H1 (cell line): ENCODE measurements around the gene C2CD2L. TPM values are rescaled to one million over a fixed set of nuclear protein-coding genes. Genes with fewer than 3 reads are reported as not detected.

Source experiments
- CTCF ChIA-PET: fragments of 300-600 bp; sonication (Branson Sonifier 250); formaldehyde crosslinking; loops from one replicate; lab custom pipeline; 2021; ENCODE audit not compliant: partially characterized antibody; lab: Charles Lee
- POLR2A ChIA-PET: fragments of 300-600 bp; sonication (Branson Sonifier 250); formaldehyde crosslinking; loops from one replicate; lab custom pipeline; 2021; ENCODE audit warnings: inconsistent platforms; ENCODE audit not compliant: partially characterized antibody; lab: Charles Lee
- DNase-seq, 2 experiments: peaks; one replicate each; pipeline versions ENCODE4 v3.0.0 to v3.0.0-alpha.2; 2010 to 2022; ENCODE audit warnings: low spot score in 2 of 2, low read depth in 1 of 2, mixed read lengths in 1 of 2
- FAIRE-seq: peaks from 2 replicates; lab custom pipeline; 2011; peaks lifted over from hg19 to GRCh38; lab: Jason Lieb, UNC
- H2AFZ ChIP-seq: 2 replicates; pipeline ENCODE4 v1.8.1; 2012; ENCODE audit warnings: low read length, inconsistent platforms
- H2AK5ac ChIP-seq: 2 replicates; pipeline ENCODE4 v1.6.1; 2013; ENCODE audit warnings: low read depth, low read length
- H2BK120ac ChIP-seq: replicated peaks from 2 replicates; pipeline ENCODE3; 2013; ENCODE audit warnings: low read depth, low read length, inconsistent platforms
- H2BK12ac ChIP-seq: 2 replicates; pipeline ENCODE4 v1.6.1; 2013; ENCODE audit warnings: low read depth, low read length
- H2BK15ac ChIP-seq: 2 replicates; pipeline ENCODE4 v1.6.1; 2013; ENCODE audit warnings: low read length
- H2BK20ac ChIP-seq: 2 replicates; pipeline ENCODE4 v1.6.1; 2013; ENCODE audit warnings: low read length
- H2BK5ac ChIP-seq: 2 replicates; pipeline ENCODE4 v1.6.1; 2013; ENCODE audit warnings: low read depth, low read length
- H3K14ac ChIP-seq: 2 replicates; pipeline ENCODE4 v1.6.1; 2013; ENCODE audit warnings: inconsistent platforms; ENCODE audit not compliant: insufficient read length
- H3K18ac ChIP-seq: 2 replicates; pipeline ENCODE4 v1.6.1; 2013; ENCODE audit warnings: low read length; ENCODE audit errors: extremely low read depth
- H3K23ac ChIP-seq: 2 replicates; pipeline ENCODE4 v1.6.1; 2013; ENCODE audit warnings: inconsistent platforms; ENCODE audit not compliant: insufficient read length
- H3K23me2 ChIP-seq: 2 replicates; pipeline ENCODE4 v1.6.1; 2013; ENCODE audit warnings: low read depth, low read length
- H3K27ac ChIP-seq: 2 replicates; pipeline ENCODE4 v1.6.1; 2011; ENCODE audit warnings: low read depth, low read length, inconsistent platforms
- H3K27me3 ChIP-seq, 4 experiments: replicated peaks in 1 of 4; 1 replicate in 1 of 4; 2 replicates in 3 of 4; pipeline versions ENCODE4 v1.6.1 to v1.8.1; 2011 to 2013; ENCODE audit warnings: low read length in 3 of 4, mild to moderate bottlenecking in 3 of 4, inconsistent platforms in 2 of 4, mixed read lengths in 2 of 4, moderate library complexity in 1 of 4; ENCODE audit not compliant: control insufficient read depth in 3 of 4, insufficient read depth in 3 of 4; ENCODE audit errors: extremely low read depth in 1 of 4
- H3K36me3 ChIP-seq, 4 experiments: 2 replicates each; pipeline versions ENCODE4 v1.6.1 to v1.8.1; 2011 to 2013; ENCODE audit warnings: mild to moderate bottlenecking in 4 of 4, low read length in 3 of 4, moderate library complexity in 2 of 4, control low read depth in 1 of 4, inconsistent platforms in 1 of 4; ENCODE audit not compliant: insufficient read depth in 4 of 4, control insufficient read depth in 2 of 4
- H3K4ac ChIP-seq: replicated peaks from 2 replicates; pipeline ENCODE3; 2013; ENCODE audit warnings: low read length, low read depth, mixed read lengths, inconsistent platforms; ENCODE audit not compliant: insufficient read length
- H3K4me1 ChIP-seq, 4 experiments: replicated peaks in 1 of 4; 1 replicate in 1 of 4; 2 replicates in 3 of 4; pipeline versions ENCODE4 v1.6.1 to v1.8.1; 2011 to 2013; ENCODE audit warnings: low read length in 3 of 4, inconsistent platforms in 2 of 4, mixed read lengths in 1 of 4; ENCODE audit not compliant: insufficient read depth in 4 of 4, control insufficient read depth in 3 of 4
- H3K4me2 ChIP-seq, 2 experiments: 2 replicates each; pipeline versions ENCODE4 v1.6.1 to v1.8.1; 2011 to 2013; ENCODE audit warnings: low read depth in 2 of 2, low read length in 2 of 2, control low read depth in 1 of 2, inconsistent platforms in 1 of 2, mild to moderate bottlenecking in 1 of 2; ENCODE audit not compliant: insufficient read depth in 1 of 2
- H3K4me3 ChIP-seq, 4 experiments: fragments of 200-600, 300-600 bp in 1 of 4; sonication (generic), shearing (Covaris generic), sonication (Bioruptor Twin) in 1 of 4; 2 replicates each; pipeline versions ENCODE4 v1.5.1 to v1.8.1; 2011 to 2016; ENCODE audit warnings: low read length in 4 of 4, low read depth in 3 of 4, control low read depth in 2 of 4, inconsistent platforms in 2 of 4, mild to moderate bottlenecking in 2 of 4, mixed read lengths in 1 of 4, moderate library complexity in 1 of 4; ENCODE audit not compliant: insufficient read depth in 2 of 4; ENCODE audit errors: extremely low read depth in 1 of 4
- H3K56ac ChIP-seq: replicated peaks from 2 replicates; pipeline ENCODE3; 2013; ENCODE audit warnings: low read depth, mild to moderate bottlenecking, mixed read lengths, low read length, inconsistent platforms; ENCODE audit not compliant: insufficient read length
- H3K79me1 ChIP-seq: 2 replicates; pipeline ENCODE4 v1.6.1; 2013; ENCODE audit warnings: low read depth, low read length, control low read depth
- H3K79me2 ChIP-seq, 2 experiments: 2 replicates each; pipeline versions ENCODE4 v1.6.1 to v1.8.1; 2012 to 2013; ENCODE audit warnings: low read length in 2 of 2, mild to moderate bottlenecking in 2 of 2, inconsistent platforms in 1 of 2; ENCODE audit not compliant: insufficient read depth in 2 of 2, control insufficient read depth in 1 of 2
- H3K9ac ChIP-seq, 4 experiments: replicated peaks in 1 of 4; 1 replicate in 1 of 4; 2 replicates in 3 of 4; pipeline versions ENCODE4 v1.6.1 to v1.8.1; 2011 to 2013; ENCODE audit warnings: low read depth in 3 of 4, low read length in 3 of 4, control low read depth in 2 of 4, mild to moderate bottlenecking in 2 of 4, moderate library complexity in 2 of 4, inconsistent platforms in 1 of 4; ENCODE audit errors: extremely low read depth in 1 of 4
- H3K9me3 ChIP-seq, 2 experiments: 2 replicates each; pipeline versions ENCODE4 v1.6.1 to v1.8.1; 2012 to 2013; ENCODE audit warnings: mild to moderate bottlenecking in 2 of 2, moderate library complexity in 2 of 2, control low read depth in 1 of 2, inconsistent platforms in 1 of 2, low read depth in 1 of 2, low read length in 1 of 2, mixed read lengths in 1 of 2; ENCODE audit not compliant: insufficient read depth in 2 of 2
- H4K20me1 ChIP-seq, 2 experiments: replicated peaks in 1 of 2; 2 replicates each; pipeline versions ENCODE3 to v1.8.1; 2011 to 2013; ENCODE audit warnings: inconsistent platforms in 2 of 2, low read length in 2 of 2, mild to moderate bottlenecking in 1 of 2; ENCODE audit not compliant: insufficient read depth in 2 of 2, control insufficient read depth in 1 of 2
- H4K5ac ChIP-seq: 2 replicates; pipeline ENCODE4 v1.6.1; 2013; ENCODE audit warnings: low read length, low read depth, mixed read lengths, inconsistent platforms; ENCODE audit not compliant: insufficient read length
- H4K8ac ChIP-seq: 2 replicates; pipeline ENCODE4 v1.8.0; 2013; ENCODE audit warnings: mild to moderate bottlenecking, moderate library complexity, low read length, inconsistent platforms; ENCODE audit not compliant: insufficient read depth; ENCODE audit errors: extremely low read depth
- H4K91ac ChIP-seq: replicated peaks from 2 replicates; pipeline ENCODE3; 2013; ENCODE audit warnings: low read length, mixed read lengths, inconsistent platforms; ENCODE audit not compliant: insufficient read length
- ATF3 ChIP-seq: IDR thresholded peaks from 2 replicates; pipeline ENCODE4 v1.6.1; 2011; ENCODE audit warnings: low read depth, mild to moderate bottlenecking, low read length; ENCODE audit not compliant: insufficient read depth
- BACH1 ChIP-seq: IDR thresholded peaks from 2 replicates; pipeline ENCODE4 v1.6.1; 2012; ENCODE audit warnings: low read length, improper control_type of control experiment
- BCL11A ChIP-seq, 2 experiments: IDR thresholded peaks; one replicate each; pipeline ENCODE4 v1.6.1; 2011; ENCODE audit warnings: low read depth in 2 of 2, low read length in 2 of 2, mild to moderate bottlenecking in 2 of 2
- BRCA1 ChIP-seq: IDR thresholded peaks from 2 replicates; pipeline ENCODE4 v1.6.1; 2012; ENCODE audit warnings: low read depth, low read length, improper control_type of control experiment
- CHD2 ChIP-seq: IDR thresholded peaks from 2 replicates; pipeline ENCODE4 v1.6.1; 2012; ENCODE audit warnings: low read length, improper control_type of control experiment
- EZH2 ChIP-seq: fragments of 200-600 bp; sonication (generic); IDR thresholded peaks from 2 replicates; pipeline ENCODE4 v1.7.1; 2012; ENCODE audit warnings: low read depth, mild to moderate bottlenecking, moderate library complexity, low read length, inconsistent platforms; ENCODE audit not compliant: severe bottlenecking
- GABPA ChIP-seq: IDR thresholded peaks from 2 replicates; pipeline ENCODE4 v1.6.1; 2011; ENCODE audit warnings: mild to moderate bottlenecking, low read length, moderate library complexity, borderline replicate concordance; ENCODE audit not compliant: insufficient read depth
- GTF2F1 ChIP-seq: IDR thresholded peaks from 2 replicates; pipeline ENCODE4 v1.6.1; 2012; ENCODE audit warnings: low read depth, low read length, improper control_type of control experiment, borderline replicate concordance
- KDM4A ChIP-seq: IDR thresholded peaks from one replicate; pipeline ENCODE4 v1.7.1; 2012; ENCODE audit warnings: low read depth, mild to moderate bottlenecking, moderate library complexity, low read length, inconsistent platforms; ENCODE audit not compliant: severe bottlenecking
- RXRA ChIP-seq: IDR thresholded peaks from 2 replicates; pipeline ENCODE4 v1.6.1; 2011; ENCODE audit warnings: low read depth, mild to moderate bottlenecking, low read length, moderate library complexity; ENCODE audit not compliant: insufficient read depth
- WGBS, 2 experiments: shearing (Covaris generic) in 1 of 2; methylation state at CpG; one replicate each; pipeline versions ENCODE4 v1.1.6 to v1.1.7; 2013 to 2015; ENCODE audit warnings: low lambda C conversion rate in 2 of 2, mixed read lengths in 2 of 2, inconsistent platforms in 1 of 2, low coverage in 1 of 2, missing lambda C conversion rate in 1 of 2; ENCODE audit not compliant: insufficient replicate concordance in 2 of 2, insufficient coverage in 1 of 2, insufficient read length in 1 of 2; ENCODE audit errors: extremely low coverage in 1 of 2, missing lambda C conversion rate in 1 of 2; 5-methylcytosine and 5-hydroxymethylcytosine counted together
- polyA plus RNA-seq, 7 experiments: library from polyadenylated mRNA; depleted of rRNA in 3 of 7; stranded (reverse) in 5 of 7; unstranded in 2 of 7; fragments of >200 nt in 5 of 7; fragments of 200-250 nt in 2 of 7; gene quantifications; 1 replicate in 5 of 7; 2 replicates in 1 of 7; 4 replicates in 1 of 7; pipeline versions ENCODE4 v1.2.1 to v1.2.3, GENCODE V29; 2011 to 2013; ENCODE audit warnings: missing spikeins in 2 of 7, mixed read lengths in 2 of 7
- total RNA-seq: library from RNA; stranded (reverse); fragmentation: NEBNext Ultra II Directional; extraction: Animal tissue kit (Norgen Biotek cat#: 25700); gene quantifications from 2 replicates; pipeline ENCODE4 v1.2.1, GENCODE V29; 2021
- TF ChIP-seq, protein P1 (sequence below): IDR thresholded peaks from 2 replicates; pipeline ENCODE4 v1.6.1; 2011; ENCODE audit warnings: low read length, improper control_type of control experiment

Gene C2CD2L
- total and polyA plus RNA-seq, 2 of the 8 experiments (the other 6 are each of a cell fraction or from before 2014, with no cell fraction given): 2.5 to 4.0 TPM

DNA sequence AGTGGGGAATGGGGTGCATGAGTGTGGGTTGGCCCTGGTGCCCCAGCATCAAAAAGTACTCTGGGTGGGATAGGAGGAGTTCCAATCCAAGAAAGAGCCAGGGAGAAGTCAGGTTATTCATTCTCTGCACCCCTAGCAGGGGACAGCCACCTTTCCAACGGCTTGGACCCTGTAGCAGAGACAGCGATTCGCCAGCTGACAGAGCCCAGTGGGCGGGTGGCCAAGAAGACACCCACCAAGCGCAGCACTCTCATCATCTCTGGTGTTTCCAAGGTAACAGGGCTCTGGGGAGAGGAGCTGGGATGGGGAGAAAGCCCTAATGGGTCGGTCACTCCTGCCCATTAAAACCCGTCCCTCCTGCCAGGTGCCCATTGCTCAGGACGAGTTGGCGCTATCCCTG is 6.6 kb downstream of the C2CD2L start:
- H2AK5ac ChIP-seq: no peak overlapping the region
- no peak overlapping the region for H3K23ac ChIP-seq
- H4K5ac ChIP-seq: no peak overlapping the region
- DNase-seq (no peak), FAIRE-seq (no peak)
- no peak overlapping the region for H3K56ac ChIP-seq
- H2BK120ac ChIP-seq: no peak overlapping the region
- no peak overlapping the region for H3K4ac ChIP-seq
- no peak overlapping the region for H3K4me2 ChIP-seq
- CTCF ChIA-PET: interaction anchor here (1.2 to 5.4 kb wide), 2 partner anchors 14 to 21 kb away, joined by 3 to 25 read pairs; no protein-coding TSS in a partner anchor
- no peaks in the 10 kb centered on the region for H3K79me2 ChIP-seq
- H3K9me3 ChIP-seq: no peaks in the 10 kb centered on the region
- no peak overlapping the region for H2AFZ ChIP-seq
- no peaks in the 10 kb centered on the region for H3K23me2 ChIP-seq
- no peak overlapping the region for H2BK12ac ChIP-seq
- no peak overlapping the region for H3K9ac ChIP-seq
- no peak overlapping the region for H3K27ac ChIP-seq
- H4K20me1 ChIP-seq: no peaks in the 10 kb centered on the region
- H2BK5ac ChIP-seq: no peak overlapping the region
- H3K79me1 ChIP-seq: no peaks in the 10 kb centered on the region; the same call in 1 of the 2 replicates
- 96% methylated on average over 9 of the region's 9 CpGs; no CpG with 5 or more reads in 1 of the 2 experiments for WGBS, 2 experiments
- no peak overlapping the region for H3K4me3 ChIP-seq
- POLR2A ChIA-PET: interaction anchor here (10.6 kb wide), 1 partner anchor 20 kb away, joined by 139 read pairs; a partner anchor contains a TSS
- H4K91ac ChIP-seq: no peak overlapping the region
- H2BK15ac ChIP-seq: no peak overlapping the region
- H3K27me3 ChIP-seq: peaks cover 0 to 6% (median 4%) of the 10 kb centered on the region in 4 experiments; a peak in 6 of 7 replicates
- H3K18ac ChIP-seq: no peak overlapping the region
- H3K4me1 ChIP-seq: peaks cover 0 to 4% (median 0%) of the 10 kb centered on the region in 4 experiments; a peak in 1 of 7 replicates
- no peak overlapping the region for H3K14ac ChIP-seq
- no peaks in the 10 kb centered on the region; a peak in 1 of 8 replicates for H3K36me3 ChIP-seq
- H2BK20ac ChIP-seq: no peak overlapping the region
- 0 out of 2 replicates have a peak overlapping the region, but pooled peaks have one; percentile 4 for H4K8ac ChIP-seq
- no peak for TF ChIP-seq GTF2F1
- no peak for TF ChIP-seq BACH1
- TF ChIP-seq KDM4A: no peak
- TF ChIP-seq BCL11A (IDR thresholded peaks at IDR 0.05; ENCODE audit: low read depth in 2 of 2, low read length in 2 of 2): no peak
- no peak for TF ChIP-seq GABPA
- TF ChIP-seq RXRA: no peak
- TF ChIP-seq BRCA1: no peak
- TF ChIP-seq EZH2: no peak
- no peak for TF ChIP-seq CHD2
- TF ChIP-seq, protein P1, sequence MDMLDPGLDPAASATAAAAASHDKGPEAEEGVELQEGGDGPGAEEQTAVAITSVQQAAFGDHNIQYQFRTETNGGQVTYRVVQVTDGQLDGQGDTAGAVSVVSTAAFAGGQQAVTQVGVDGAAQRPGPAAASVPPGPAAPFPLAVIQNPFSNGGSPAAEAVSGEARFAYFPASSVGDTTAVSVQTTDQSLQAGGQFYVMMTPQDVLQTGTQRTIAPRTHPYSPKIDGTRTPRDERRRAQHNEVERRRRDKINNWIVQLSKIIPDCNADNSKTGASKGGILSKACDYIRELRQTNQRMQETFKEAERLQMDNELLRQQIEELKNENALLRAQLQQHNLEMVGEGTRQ: no peak
- TF ChIP-seq ATF3: no peak
